HCT116 (cell line): ENCODE measurements around the gene SECTM1. TPM values are rescaled to one million over a fixed set of nuclear protein-coding genes. Genes with fewer than 3 reads are reported as not detected.

Source experiments
- ATAC-seq: fragments of 200-7000 bp; cut with Tn5 transposase; 2 replicates; pipeline ENCODE4 v1.9.1; 2020; ENCODE audit warnings: mild to moderate bottlenecking, moderate library complexity
- BruUV-seq: library from RNA; stranded (reverse); fragments of 400-500 nt; replicated peaks from 2 replicates; lab custom pipeline; 2021; lab: Mats Ljungman, UMichigan
- CTCF ChIA-PET: fragments of 300-600 bp; sonication (Branson Sonifier 250); formaldehyde crosslinking; loops from one replicate; lab custom pipeline; 2021; ENCODE audit warnings: antibody characterized with exemption; lab: Charles Lee
- POLR2A ChIA-PET: fragments of 300-600, 350-600 bp; sonication (Branson Sonifier 250); formaldehyde crosslinking; loops from one replicate; lab custom pipeline; 2021; ENCODE audit warnings: antibody characterized with exemption; lab: Charles Lee
- RAD21 ChIA-PET, 2 experiments: fragments of 300-600 bp; sonication (Branson Sonifier 250); formaldehyde crosslinking; loops; one replicate each; lab custom pipeline; 2023; ENCODE audit warnings: low total read pairs in 2 of 2; ENCODE audit not compliant: uncharacterized antibody in 2 of 2, unreplicated experiment in 2 of 2, low non-redundant PET in 1 of 2; lab: Charles Lee
- DNase-seq: peaks from one replicate; pipeline ENCODE4 v3.0.0-alpha.2; 2010; ENCODE audit warnings: low read depth, low spot score
- H2AFZ ChIP-seq: fragments of 200-600 bp; shearing (Covaris generic), sonication (generic); 2 replicates; pipeline ENCODE4 v1.6.1; 2017; ENCODE audit warnings: low read depth, mixed run types, mixed read lengths, antibody characterized with exemption, low read length; ENCODE audit not compliant: poor library complexity, severe bottlenecking
- H3K27ac ChIP-seq: 2 replicates; pipeline ENCODE4 v1.5.1; 2012; ENCODE audit warnings: low read depth, low read length
- H3K27me3 ChIP-seq: fragments of 200-600 bp; sonication (generic); 2 replicates; pipeline ENCODE4 v1.6.1; 2016; ENCODE audit warnings: mixed run types, low read length, mixed read lengths; ENCODE audit not compliant: insufficient read depth
- H3K36me3 ChIP-seq, 2 experiments: fragments of 200-500 bp in 1 of 2; fragments of 200-600 bp in 1 of 2; sonication (Bioruptor generic) in 1 of 2; sonication (generic) in 1 of 2; 2 replicates each; pipeline versions ENCODE4 v1.5.1 to v1.6.1; 2014 to 2016; ENCODE audit warnings: low read length in 2 of 2, inconsistent platforms in 1 of 2, mixed read lengths in 1 of 2, mixed run types in 1 of 2; ENCODE audit not compliant: insufficient read depth in 2 of 2, control insufficient read depth in 1 of 2
- H3K4me1 ChIP-seq, 2 experiments: fragments of 200-600 bp in 1 of 2; sonication (generic) in 1 of 2; 2 replicates each; pipeline versions ENCODE4 v1.5.1 to v1.6.1; 2012 to 2017; ENCODE audit warnings: low read length in 2 of 2, inconsistent platforms in 1 of 2, mild to moderate bottlenecking in 1 of 2, mixed read lengths in 1 of 2, mixed run types in 1 of 2, moderate library complexity in 1 of 2; ENCODE audit not compliant: insufficient read depth in 2 of 2, control insufficient read depth in 1 of 2
- H3K4me2 ChIP-seq: fragments of 200-600 bp; sonication (generic); 2 replicates; pipeline ENCODE4 v1.6.1; 2017; ENCODE audit warnings: mixed run types, low read length, mixed read lengths
- H3K4me3 ChIP-seq, 2 experiments: fragments of 200-600 bp in 1 of 2; sonication (generic) in 1 of 2; replicated peaks in 1 of 2; 2 replicates each; pipeline ENCODE4 v1.5.1; 2011 to 2016; ENCODE audit warnings: low read length in 2 of 2, control low read depth in 1 of 2, low read depth in 1 of 2, mild to moderate bottlenecking in 1 of 2, mixed read lengths in 1 of 2, mixed run types in 1 of 2
- H3K79me2 ChIP-seq: fragments of 200-600 bp; sonication (generic); 2 replicates; pipeline ENCODE4 v1.6.1; 2017; ENCODE audit warnings: mild to moderate bottlenecking, mixed run types, low read length, moderate library complexity, mixed read lengths; ENCODE audit not compliant: insufficient read depth
- H3K9ac ChIP-seq: fragments of 200-600 bp; sonication (generic); 2 replicates; pipeline ENCODE4 v1.6.1; 2016; ENCODE audit warnings: low read length, mixed read lengths
- H3K9me2 ChIP-seq: fragments of 200-600 bp; sonication (generic), shearing (Covaris generic); 2 replicates; pipeline ENCODE4 v1.6.1; 2017; ENCODE audit warnings: mixed run types, mild to moderate bottlenecking, moderate library complexity; ENCODE audit not compliant: insufficient read depth
- H3K9me3 ChIP-seq, 2 experiments: fragments of 200-500 bp in 1 of 2; fragments of 200-600 bp in 1 of 2; sonication (Bioruptor generic) in 1 of 2; sonication (generic) in 1 of 2; 2 replicates each; pipeline ENCODE4 v1.6.1; 2014 to 2017; ENCODE audit warnings: low read length in 2 of 2, mixed read lengths in 2 of 2, inconsistent platforms in 1 of 2, low read depth in 1 of 2, mild to moderate bottlenecking in 1 of 2, mixed run types in 1 of 2, moderate library complexity in 1 of 2; ENCODE audit not compliant: control insufficient read depth in 1 of 2, insufficient read depth in 1 of 2
- H4K20me1 ChIP-seq: fragments of 200-600 bp; sonication (generic), shearing (Covaris generic); 2 replicates; pipeline ENCODE4 v1.6.1; 2017; ENCODE audit warnings: mixed run types, mild to moderate bottlenecking, moderate library complexity; ENCODE audit not compliant: insufficient read depth
- CBX3 ChIP-seq: IDR thresholded peaks from 2 replicates; pipeline ENCODE4 v1.6.1; 2012; ENCODE audit warnings: low read depth
- CEBPB ChIP-seq: IDR thresholded peaks from 2 replicates; pipeline ENCODE4 v1.6.1; 2012; ENCODE audit warnings: low read depth
- EGR1 ChIP-seq: IDR thresholded peaks from 2 replicates; pipeline ENCODE4 v1.6.1; 2012; ENCODE audit warnings: low read depth
- ELF1 ChIP-seq: IDR thresholded peaks from 2 replicates; pipeline ENCODE4 v1.6.1; 2012; ENCODE audit warnings: low read depth, borderline replicate concordance
- EZH2 ChIP-seq: fragments of 200-600 bp; sonication (generic); IDR thresholded peaks from 2 replicates; pipeline ENCODE4 v1.6.1; 2017; ENCODE audit warnings: antibody characterized with exemption, mixed run types
- FOSL1 ChIP-seq: IDR thresholded peaks from 2 replicates; pipeline ENCODE4 v1.6.1; 2012; ENCODE audit warnings: low read depth
- JUND ChIP-seq: IDR thresholded peaks from 2 replicates; pipeline ENCODE4 v1.6.1; 2012
- POLR2A ChIP-seq: IDR thresholded peaks from 2 replicates; pipeline ENCODE4 v1.7.0; 2011; ENCODE audit warnings: borderline replicate concordance; ENCODE audit not compliant: insufficient read depth, insufficient read length; ENCODE audit errors: extremely low read depth
- POLR2AphosphoS5 ChIP-seq: IDR thresholded peaks from 2 replicates; pipeline ENCODE4 v1.6.1; 2011; ENCODE audit warnings: mild to moderate bottlenecking, low read depth, low read length, moderate library complexity
- RAD21 ChIP-seq: IDR thresholded peaks from 2 replicates; pipeline ENCODE4 v1.6.1; 2012; ENCODE audit warnings: low read depth, mild to moderate bottlenecking
- SRF ChIP-seq: IDR thresholded peaks from 2 replicates; pipeline ENCODE4 v1.6.1; 2012; ENCODE audit warnings: low read depth
- TCF7L2 ChIP-seq: IDR thresholded peaks from 2 replicates; pipeline ENCODE4 v1.7.0; 2011; ENCODE audit warnings: borderline replicate concordance, inconsistent platforms; ENCODE audit not compliant: insufficient read depth, insufficient read length; ENCODE audit errors: extremely low read depth
- YY1 ChIP-seq: IDR thresholded peaks from 2 replicates; pipeline ENCODE4 v1.6.1; 2011; ENCODE audit warnings: low read length, low read depth, moderate library complexity, mild to moderate bottlenecking; ENCODE audit not compliant: insufficient replicate concordance; ENCODE audit errors: extremely low read depth
- ZFX ChIP-seq: fragments of 450-650 bp; IDR thresholded peaks from 2 replicates; pipeline ENCODE4 v1.6.1; 2017
- ZNF274 ChIP-seq: fragments of 200-500 bp; sonication (Bioruptor generic); IDR thresholded peaks from 2 replicates; pipeline ENCODE4 v1.6.1; 2014; ENCODE audit warnings: mild to moderate bottlenecking, low read depth, low read length, inconsistent platforms
- intact Hi-C: fragments of 100-400 bp; cut with micrococcal nuclease; formaldehyde crosslinking; loops from 2 replicates; pipeline ENCODE4 v1.10.0; 2022
- total RNA-seq: library from RNA; stranded (reverse); gene quantifications from one replicate; pipeline ENCODE4 v1.2.1, GENCODE V29; 2021; ENCODE audit not compliant: unreplicated experiment
- TF ChIP-seq, protein P1 (sequence below): IDR thresholded peaks from 2 replicates; pipeline ENCODE4 v1.6.1; 2012

Gene SECTM1
- total RNA-seq, 1 experiment from 2014 or later, result 6.8 TPM

DNA sequence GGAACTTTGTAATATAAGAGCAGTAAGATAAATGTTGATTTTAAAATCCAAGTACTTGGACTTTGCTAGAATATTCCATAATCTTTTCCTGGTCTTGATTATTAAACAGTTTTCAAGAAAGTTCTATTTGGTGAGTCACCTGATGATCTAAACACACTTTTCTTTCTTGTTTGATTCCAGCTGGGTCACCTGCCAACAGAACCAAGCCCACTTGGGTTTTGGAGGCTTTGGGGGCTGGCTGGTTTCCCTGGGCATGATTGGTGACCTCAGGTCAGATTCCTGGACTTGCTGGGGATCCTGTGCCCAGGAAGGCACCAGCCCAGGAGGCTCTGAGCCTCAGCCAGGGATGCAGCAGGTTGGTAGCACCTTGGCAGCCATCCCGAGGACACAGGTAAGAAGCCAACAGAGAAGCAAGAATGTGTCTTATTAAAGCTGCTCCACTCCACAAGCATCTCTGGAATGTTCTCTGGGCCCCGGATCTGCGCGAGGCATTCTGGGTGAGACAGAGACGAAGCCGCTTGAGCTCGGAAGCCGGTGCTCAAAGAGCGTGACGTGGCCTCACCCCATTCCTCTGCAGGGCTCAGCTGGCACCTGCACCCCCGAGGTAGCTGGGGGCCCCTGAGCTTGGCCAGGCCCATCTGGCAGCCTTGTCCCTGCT lies 22.3 kb upstream of the SECTM1 start:
- Histone ChIP-seq H2AFZ (no peak overlapping the region), H3K9ac (no peak overlapping the region), H3K36me3 (no peaks in the 10 kb centered on the region), H3K9me2 (no peaks in the 10 kb centered on the region), H3K27me3 (no peaks in the 10 kb centered on the region), H3K27ac (no peak overlapping the region), H4K20me1 (no peaks in the 10 kb centered on the region), H3K79me2 (no peaks in the 10 kb centered on the region), H3K4me3 (no peak overlapping the region), H3K4me2 (no peak overlapping the region), H3K4me1 (peaks cover 13 to 34% of the 10 kb centered on the region in 2 experiments; a peak in 3 of 4 replicates), H3K9me3 (no peaks in the 10 kb centered on the region)
- CTCF ChIA-PET, result interaction anchor here (1.9 kb wide), 1 partner anchor 198 kb away, joined by 5 read pairs; no protein-coding TSS in a partner anchor
- intact Hi-C loops, result no loop called here
- BruUV-seq, result no TSS peak
- ATAC-seq (no peak), DNase-seq (no peak)
- POLR2A ChIA-PET, result no interaction called here
- TF ChIP-seq CBX3 (no peak), ZNF274 (no peak), ZFX (no peak), SRF (no peak), JUND (no peak), EZH2 (no peak), POLR2AphosphoS5 (no peak), YY1 (no peak), CEBPB (no peak), FOSL1 (no peak), RAD21 (no peak), TCF7L2 (no peak), ELF1 (no peak), POLR2A (no peak), EGR1 (no peak)
- TF ChIP-seq, protein P1, sequence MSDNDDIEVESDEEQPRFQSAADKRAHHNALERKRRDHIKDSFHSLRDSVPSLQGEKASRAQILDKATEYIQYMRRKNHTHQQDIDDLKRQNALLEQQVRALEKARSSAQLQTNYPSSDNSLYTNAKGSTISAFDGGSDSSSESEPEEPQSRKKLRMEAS, result no peak
- RAD21 ChIA-PET, result no interaction called here
